GM19455 (cell line): ENCODE data around the gene CH25H.
"Not testable (repeated sequence)": the region's sequence is repeated elsewhere in the genome, so short reads cannot be mapped to it uniquely, and the experiment has no call there.

Experiments
- ATAC-seq: cut with Tn5 transposase; IDR thresholded peaks from one replicate; pipeline ENCODE4 v1.9.1; 2021; ENCODE audit not compliant: unreplicated experiment

Gene CH25H

GRCh38 chr10:89203237-89203636, 3.9 kb downstream of the CH25H start:
- no peak for ATAC-seq

- ATAC-seq = no peak
Observed at GRCh38 chr10:89202033-89202425, 5.1 kb downstream of the CH25H start.

- no peak for ATAC-seq
Observed at GRCh38 chr10:89201345-89202032, 5.6 kb downstream of the CH25H start.

- ATAC-seq = no peak
Observed at GRCh38 chr10:89197473-89197872, 9.6 kb downstream of the CH25H start.

GRCh38 chr10:89191301-89191700, 15.8 kb downstream of the CH25H start:
- not testable (repeated sequence) for ATAC-seq

- no peak for ATAC-seq
Observed at GRCh38 chr10:89189211-89189734, 17.8 kb downstream of the CH25H start.

- no peak for ATAC-seq
Observed at GRCh38 chr10:89185658-89186057, 21.5 kb downstream of the CH25H start.

GRCh38 chr10:89184638-89185037, 22.5 kb downstream of the CH25H start:
- ATAC-seq = no peak

GRCh38 chr10:89183571-89183970, 23.5 kb downstream of the CH25H start:
- no peak for ATAC-seq

GRCh38 chr10:89182894-89183293, 24.2 kb downstream of the CH25H start:
- no peak for ATAC-seq

GRCh38 chr10:89175816-89176215, 31.3 kb downstream of the CH25H start:
- no peak for ATAC-seq

GRCh38 chr10:89173075-89173474, 34.0 kb downstream of the CH25H start:
- no peak for ATAC-seq

- ATAC-seq = no peak
Observed at GRCh38 chr10:89171996-89172395, 35.1 kb downstream of the CH25H start.

GRCh38 chr10:89171263-89171872, 35.7 kb downstream of the CH25H start:
- no peak for ATAC-seq

GRCh38 chr10:89168354-89168900, 38.7 kb downstream of the CH25H start:
- ATAC-seq = not testable (repeated sequence)

GRCh38 chr10:89167915-89168314, 39.2 kb downstream of the CH25H start:
- no peak for ATAC-seq

GRCh38 chr10:89165923-89166322, 41.2 kb downstream of the CH25H start:
- no peak for ATAC-seq

- ATAC-seq = no peak
Observed at GRCh38 chr10:89164920-89165319, 42.2 kb downstream of the CH25H start.

- ATAC-seq = peak; percentile 17
Observed at GRCh38 chr10:89164080-89164479, 43.0 kb downstream of the CH25H start.

- ATAC-seq = peak; percentile 97
Observed at GRCh38 chr10:89163265-89163995, 43.7 kb downstream of the CH25H start.

- no peak for ATAC-seq
Observed at GRCh38 chr10:89162596-89162995, 44.5 kb downstream of the CH25H start.

GRCh38 chr10:89160339-89160738, 46.8 kb downstream of the CH25H start:
- no peak for ATAC-seq
